Measurements from ENCODE around the gene RAB27B.

- TF ChIP-seq CTCF (IDR thresholded peaks at IDR 0.05) (no peak), ATF1 (CRISPR knock-in tag; IDR thresholded peaks at IDR 0.05) (no peak), JAZF1 (CRISPR knock-in tag; IDR thresholded peaks at IDR 0.05) (no peak), ATF3 (CRISPR knock-in tag; conservative IDR thresholded peaks at IDR 0.05) (no peak), TCF7 (CRISPR knock-in tag; IDR thresholded peaks at IDR 0.05; ENCODE audit: low read depth) (no peak), IRF1 (CRISPR knock-in tag; IDR thresholded peaks at IDR 0.05) (no peak), SP1 (CRISPR knock-in tag; conservative IDR thresholded peaks at IDR 0.05) (no peak), MXD4 (CRISPR knock-in tag; IDR thresholded peaks at IDR 0.05; ENCODE audit: borderline replicate concordance) (no peak), ZNF263 (CRISPR knock-in tag; IDR thresholded peaks at IDR 0.05; ENCODE audit: low read depth) (no peak), ATF2 (CRISPR knock-in tag; IDR thresholded peaks at IDR 0.05; ENCODE audit: borderline replicate concordance, low read depth) (no peak), ZSCAN18 (CRISPR knock-in tag; IDR thresholded peaks at IDR 0.05) (no peak), KAT7 (CRISPR knock-in tag; IDR thresholded peaks at IDR 0.05; ENCODE audit: borderline replicate concordance) (no peak), USF2 (CRISPR knock-in tag; IDR thresholded peaks at IDR 0.05) (no peak)
Observed at GRCh38 chr18:54878659-54879358, 50.5 kb downstream of the RAB27B start.

Data from WTC11 (cell line).